Muscle layer of duodenum (tissue), 2 donors: ENCODE data around the gene CAPN15.
"Not testable (repeated sequence)": the region's sequence is repeated elsewhere in the genome, so short reads cannot be mapped to it uniquely, and the experiment has no call there.

Experiments
- H3K27ac ChIP-seq: one replicate; pipeline ENCODE4 v1.7.0; 2013; ENCODE audit warnings: mild to moderate bottlenecking, low read length
- H3K27me3 ChIP-seq: one replicate; pipeline ENCODE4 v1.7.0; 2013; ENCODE audit warnings: low read depth, mild to moderate bottlenecking, control low read depth, low read length
- H3K36me3 ChIP-seq, 2 donors: one replicate each; pipeline ENCODE4 v1.7.0; 2013; ENCODE audit warnings: low read length in 2 of 2, control low read depth in 1 of 2, mild to moderate bottlenecking in 1 of 2; ENCODE audit not compliant: insufficient read depth in 2 of 2, control insufficient read depth in 1 of 2
- H3K4me1 ChIP-seq, 2 donors: one replicate each; pipeline ENCODE4 v1.7.0; 2013; ENCODE audit warnings: low read length in 2 of 2, mild to moderate bottlenecking in 2 of 2, control low read depth in 1 of 2, moderate library complexity in 1 of 2; ENCODE audit not compliant: insufficient read depth in 2 of 2, control insufficient read depth in 1 of 2
- H3K4me3 ChIP-seq, 2 donors: one replicate each; pipeline ENCODE4 v1.7.0; 2013; ENCODE audit warnings: low read length in 2 of 2, low read depth in 1 of 2, mild to moderate bottlenecking in 1 of 2
- H3K9me3 ChIP-seq, 2 donors: one replicate each; pipeline ENCODE4 v1.7.0; 2013; ENCODE audit warnings: low read length in 2 of 2, control low read depth in 1 of 2, mild to moderate bottlenecking in 1 of 2; ENCODE audit not compliant: control insufficient read depth in 1 of 2
- donor health status: healthy.

The CAPN15 gene

GRCh38 chr16:595094-595528, 67.6 kb downstream of the CAPN15 start:
- Histone ChIP-seq H3K27ac (no peak overlapping the region), H3K4me1 (peaks cover 15 to 17% of the 10 kb centered on the region in 2 donors), H3K27me3 (no peaks in the 10 kb centered on the region), H3K4me3 (no peak overlapping the region), H3K9me3 (no peaks in the 10 kb centered on the region), H3K36me3 (peaks cover 0 to 11% of the 10 kb centered on the region in 2 donors)

GRCh38 chr16:595942-596735, 68.6 kb downstream of the CAPN15 start:
- peaks cover 9 to 10% of the 10 kb centered on the region in 2 donors for H3K4me1 ChIP-seq
- no peaks in the 10 kb centered on the region for H3K9me3 ChIP-seq
- no peaks in the 10 kb centered on the region for H3K27me3 ChIP-seq
- no peak overlapping the region for H3K4me3 ChIP-seq
- H3K27ac ChIP-seq = no peak overlapping the region
- peaks cover 0 to 11% of the 10 kb centered on the region in 2 donors for H3K36me3 ChIP-seq

GRCh38 chr16:596736-597060, 69.2 kb downstream of the CAPN15 start:
- no peak overlapping the region for H3K4me3 ChIP-seq
- no peak overlapping the region for H3K27ac ChIP-seq
- no peaks in the 10 kb centered on the region for H3K27me3 ChIP-seq
- H3K4me1 ChIP-seq = peaks cover 7 to 8% of the 10 kb centered on the region in 2 donors
- H3K36me3 ChIP-seq = peaks cover 0 to 11% of the 10 kb centered on the region in 2 donors
- H3K9me3 ChIP-seq = no peaks in the 10 kb centered on the region

- H3K36me3 ChIP-seq = peaks cover 0 to 11% of the 10 kb centered on the region in 2 donors
- not testable (repeated sequence) for H3K4me3 ChIP-seq, H3K27ac ChIP-seq, H3K9me3 ChIP-seq, H3K27me3 ChIP-seq, H3K4me1 ChIP-seq
These were observed 70.1 kb downstream of the CAPN15 start for GRCh38 chr16:597655-598054.

- Histone ChIP-seq H3K36me3 (peaks cover 0 to 11% of the 10 kb centered on the region in 2 donors), H3K27ac (no peak overlapping the region), H3K9me3 (no peaks in the 10 kb centered on the region), H3K4me3 (no peak overlapping the region), H3K4me1 (no peaks in the 10 kb centered on the region), H3K27me3 (no peaks in the 10 kb centered on the region)
These were observed 71.6 kb downstream of the CAPN15 start for GRCh38 chr16:598823-599739.

GRCh38 chr16:600781-601180, 73.3 kb downstream of the CAPN15 start:
- Histone ChIP-seq H3K36me3 (peaks cover 0 to 11% of the 10 kb centered on the region in 2 donors), H3K9me3 (peaks cover 0 to 6% of the 10 kb centered on the region in 2 donors), H3K27me3 (no peaks in the 10 kb centered on the region), H3K27ac (no peak overlapping the region), H3K4me3 (no peak overlapping the region), H3K4me1 (no peaks in the 10 kb centered on the region)

GRCh38 chr16:603933-604332, 76.4 kb downstream of the CAPN15 start:
- Histone ChIP-seq H3K36me3 (peaks cover 0 to 13% of the 10 kb centered on the region in 2 donors), H3K27ac (no peak overlapping the region), H3K4me3 (no peak overlapping the region), H3K9me3 (peaks cover 0 to 6% of the 10 kb centered on the region in 2 donors), H3K4me1 (no peaks in the 10 kb centered on the region), H3K27me3 (no peaks in the 10 kb centered on the region)
